Skeletal muscle satellite cell (primary cell): ENCODE measurements around the gene CTNND2.

Experiments
- H3K27me3 ChIP-seq: 2 replicates; pipeline ENCODE4 v1.7.0; 2013; ENCODE audit warnings: low read length; ENCODE audit not compliant: control insufficient read depth, insufficient read depth
- H3K36me3 ChIP-seq: 2 replicates; pipeline ENCODE4 v1.7.0; 2013; ENCODE audit warnings: mild to moderate bottlenecking, control low read depth, low read length; ENCODE audit not compliant: insufficient read depth
- H3K4me1 ChIP-seq: 2 replicates; pipeline ENCODE4 v1.7.0; 2013; ENCODE audit warnings: low read length; ENCODE audit not compliant: control insufficient read depth, insufficient read depth
- H3K4me2 ChIP-seq: 2 replicates; pipeline ENCODE4 v1.7.0; 2013; ENCODE audit warnings: mild to moderate bottlenecking, low read length
- H3K4me3 ChIP-seq: 2 replicates; pipeline ENCODE4 v1.7.0; 2013; ENCODE audit warnings: low read length
- H3K9ac ChIP-seq: 2 replicates; pipeline ENCODE4 v1.7.0; 2013; ENCODE audit warnings: mild to moderate bottlenecking, low read depth, low read length, moderate library complexity
- H3K9me3 ChIP-seq: replicated peaks from 2 replicates; pipeline ENCODE4 v1.7.0; 2013; ENCODE audit warnings: mild to moderate bottlenecking, control low read depth, low read length

CTNND2 gene

DNA sequence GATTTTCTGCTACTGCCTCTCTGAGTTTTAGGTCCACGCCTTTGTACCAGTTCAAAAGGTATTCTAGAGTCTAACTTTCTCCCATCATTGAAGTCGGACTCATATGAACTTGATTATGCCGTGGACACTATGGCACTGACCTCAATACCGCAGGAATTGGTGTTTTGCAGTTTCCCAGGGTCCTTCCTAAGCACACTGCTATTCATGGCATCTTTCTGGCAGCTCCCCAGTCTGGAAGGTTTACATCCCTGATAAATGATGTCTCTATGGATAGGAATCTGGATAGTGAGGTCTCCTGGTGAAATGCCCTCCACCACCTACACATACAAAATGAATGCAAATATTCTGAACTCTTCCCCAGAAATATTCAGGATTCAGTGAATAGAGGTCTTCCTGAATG, 422.2 kb downstream of the CTNND2 start:
- no peaks in the 10 kb centered on the region for H3K4me1 ChIP-seq
- H3K4me3 ChIP-seq = no peak overlapping the region
- H3K36me3 ChIP-seq = no peaks in the 10 kb centered on the region
- H3K9ac ChIP-seq = no peak overlapping the region
- H3K4me2 ChIP-seq = no peak overlapping the region
- H3K27me3 ChIP-seq = no peaks in the 10 kb centered on the region
- H3K9me3 ChIP-seq = no peaks in the 10 kb centered on the region

DNA sequence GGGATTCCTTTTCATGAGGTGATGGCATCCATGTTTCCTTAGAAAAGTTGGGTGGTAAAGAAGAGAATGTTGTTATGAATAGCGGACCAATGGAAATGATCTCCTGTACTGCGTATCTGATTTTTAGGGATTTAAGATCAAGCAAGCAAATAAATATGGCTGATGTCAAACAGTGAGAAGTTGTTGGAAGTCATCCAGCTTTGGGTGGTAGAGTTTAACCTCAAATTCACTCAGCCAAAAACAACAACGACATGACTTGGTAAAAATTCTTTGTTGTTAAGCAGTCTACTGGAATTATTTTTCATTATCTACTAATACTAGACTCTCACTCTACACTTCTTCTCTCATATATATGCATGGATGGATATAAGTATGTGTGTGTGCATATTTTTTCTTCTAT, 426.5 kb downstream of the CTNND2 start:
- Histone ChIP-seq H3K9ac (no peak overlapping the region), H3K4me1 (no peaks in the 10 kb centered on the region), H3K36me3 (no peaks in the 10 kb centered on the region), H3K9me3 (no peaks in the 10 kb centered on the region), H3K4me2 (no peak overlapping the region), H3K4me3 (no peak overlapping the region), H3K27me3 (no peaks in the 10 kb centered on the region)

DNA sequence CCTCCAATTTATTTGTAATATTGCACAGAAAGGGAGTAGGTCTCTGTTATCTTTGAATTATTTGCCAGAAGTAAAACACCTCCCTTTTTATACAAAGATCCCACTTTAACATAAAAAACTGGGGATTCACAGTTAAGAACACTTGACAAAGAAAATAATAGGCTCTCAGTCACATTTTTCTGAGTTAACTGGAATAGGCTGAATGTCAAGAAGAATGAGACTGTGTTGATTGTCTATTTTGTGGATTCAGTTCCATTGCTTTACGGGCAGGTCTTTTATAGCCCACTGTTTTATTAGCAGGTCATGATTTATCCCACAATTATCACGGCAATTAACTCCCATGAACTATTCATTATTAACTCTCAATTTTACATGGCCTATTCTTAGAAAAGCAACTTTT, 427.4 kb downstream of the CTNND2 start:
- Histone ChIP-seq H3K4me3 (no peak overlapping the region), H3K9ac (no peak overlapping the region), H3K4me2 (no peak overlapping the region), H3K36me3 (no peaks in the 10 kb centered on the region), H3K4me1 (no peaks in the 10 kb centered on the region), H3K27me3 (no peaks in the 10 kb centered on the region), H3K9me3 (no peaks in the 10 kb centered on the region)

DNA sequence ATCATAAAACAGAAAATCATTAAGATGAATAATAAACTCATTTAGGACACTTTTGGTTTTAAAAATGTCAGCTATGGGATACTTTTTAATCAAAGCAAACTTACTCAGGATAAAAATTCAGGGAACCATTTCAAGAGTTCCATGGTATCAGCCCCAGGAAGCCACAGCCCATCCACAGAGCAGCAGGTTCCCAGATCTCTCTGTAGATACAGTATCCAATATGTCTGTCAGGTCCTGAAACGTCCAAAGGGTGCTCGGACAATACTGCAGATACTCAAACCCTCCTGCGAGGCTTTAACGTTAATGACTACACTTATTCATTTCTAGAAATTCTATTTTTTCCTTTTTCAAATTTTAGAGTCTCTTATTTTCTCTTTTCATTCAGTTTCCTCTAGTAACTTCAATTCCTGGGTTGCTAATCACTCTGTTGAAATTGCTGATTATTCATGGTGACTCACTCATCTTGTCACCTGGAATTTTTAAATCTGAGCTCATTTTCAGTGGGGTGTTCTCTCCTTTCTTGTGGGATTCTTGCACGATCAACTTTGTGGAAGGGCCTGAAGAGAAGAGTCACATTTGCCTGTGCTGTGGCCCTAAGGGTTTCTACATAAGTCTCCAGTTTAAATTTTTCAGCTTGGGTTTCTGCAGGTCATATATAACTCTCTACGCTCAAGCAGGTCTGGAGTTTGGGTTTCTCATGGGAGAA, 435.8 kb downstream of the CTNND2 start:
- Histone ChIP-seq H3K9ac (no peak overlapping the region), H3K4me2 (no peak overlapping the region), H3K4me1 (no peaks in the 10 kb centered on the region), H3K27me3 (no peaks in the 10 kb centered on the region), H3K36me3 (no peaks in the 10 kb centered on the region), H3K4me3 (no peak overlapping the region), H3K9me3 (no peaks in the 10 kb centered on the region)

DNA sequence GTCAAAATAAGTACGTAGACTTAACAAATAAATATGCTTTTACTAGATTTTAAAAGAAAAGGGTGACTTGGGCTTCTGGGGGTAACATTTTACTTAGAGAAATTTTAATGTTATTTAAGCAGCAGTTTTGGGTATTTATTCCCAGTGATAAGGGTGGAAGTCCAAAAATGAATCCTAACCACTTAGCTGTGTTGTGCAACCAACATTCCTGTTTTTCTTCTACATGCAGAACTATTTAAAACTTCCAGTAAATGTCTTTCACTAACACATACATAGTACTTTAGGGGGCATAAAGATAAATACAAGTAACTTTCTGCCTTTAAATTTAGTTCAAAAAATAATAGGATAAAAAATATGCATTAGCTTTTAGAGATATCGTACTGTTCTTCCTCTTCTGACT, 436.7 kb downstream of the CTNND2 start:
- H3K9ac ChIP-seq = no peak overlapping the region
- no peaks in the 10 kb centered on the region for H3K27me3 ChIP-seq
- no peak overlapping the region for H3K4me2 ChIP-seq
- no peaks in the 10 kb centered on the region for H3K4me1 ChIP-seq
- no peak overlapping the region for H3K4me3 ChIP-seq
- H3K36me3 ChIP-seq = no peaks in the 10 kb centered on the region
- no peaks in the 10 kb centered on the region for H3K9me3 ChIP-seq

DNA sequence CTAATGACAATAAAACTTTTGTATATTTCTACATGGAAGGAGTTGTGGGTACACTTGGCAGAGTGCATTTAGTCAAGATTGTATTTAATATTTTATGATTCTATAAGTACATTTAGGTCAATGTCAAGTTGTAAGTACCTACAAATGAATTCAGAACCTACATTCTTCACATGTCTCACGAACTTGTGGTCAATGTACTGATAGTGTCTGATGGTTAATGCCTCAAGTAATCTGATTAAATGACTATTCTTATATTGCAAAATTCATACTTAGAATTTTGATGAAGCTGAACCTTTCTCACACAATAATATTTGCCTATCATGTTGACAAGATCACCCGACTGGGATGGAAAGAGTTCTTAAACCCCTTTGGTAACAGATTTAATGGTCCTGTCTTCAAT, 444.5 kb downstream of the CTNND2 start:
- H3K4me1 ChIP-seq = no peaks in the 10 kb centered on the region
- no peaks in the 10 kb centered on the region for H3K27me3 ChIP-seq
- no peaks in the 10 kb centered on the region for H3K36me3 ChIP-seq
- no peak overlapping the region for H3K9ac ChIP-seq
- H3K4me3 ChIP-seq = no peak overlapping the region
- no peak overlapping the region for H3K4me2 ChIP-seq
- no peaks in the 10 kb centered on the region for H3K9me3 ChIP-seq

DNA sequence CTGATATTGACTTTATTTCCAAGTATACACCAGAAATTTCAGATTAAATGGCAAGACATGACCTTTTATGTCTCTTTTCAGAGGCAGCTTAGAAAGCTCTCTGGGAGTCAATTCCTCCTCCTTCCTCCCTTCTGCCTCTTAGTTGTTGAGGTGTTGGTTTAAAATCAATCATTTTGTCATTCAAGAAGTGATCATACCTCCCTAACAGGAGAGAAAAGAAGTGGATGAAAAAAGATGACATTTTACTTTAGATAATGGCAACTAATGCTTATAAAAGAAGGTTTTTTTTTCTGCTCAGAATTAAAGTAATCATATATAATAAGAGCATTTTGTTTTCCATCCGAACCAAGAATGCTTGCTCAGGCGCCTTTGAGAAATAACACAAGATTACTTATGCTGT, 448.7 kb downstream of the CTNND2 start:
- H3K9ac ChIP-seq = no peak overlapping the region
- no peak overlapping the region for H3K4me2 ChIP-seq
- no peak overlapping the region for H3K4me3 ChIP-seq
- no peaks in the 10 kb centered on the region for H3K27me3 ChIP-seq
- H3K9me3 ChIP-seq = no peaks in the 10 kb centered on the region
- no peaks in the 10 kb centered on the region for H3K36me3 ChIP-seq
- no peaks in the 10 kb centered on the region for H3K4me1 ChIP-seq

DNA sequence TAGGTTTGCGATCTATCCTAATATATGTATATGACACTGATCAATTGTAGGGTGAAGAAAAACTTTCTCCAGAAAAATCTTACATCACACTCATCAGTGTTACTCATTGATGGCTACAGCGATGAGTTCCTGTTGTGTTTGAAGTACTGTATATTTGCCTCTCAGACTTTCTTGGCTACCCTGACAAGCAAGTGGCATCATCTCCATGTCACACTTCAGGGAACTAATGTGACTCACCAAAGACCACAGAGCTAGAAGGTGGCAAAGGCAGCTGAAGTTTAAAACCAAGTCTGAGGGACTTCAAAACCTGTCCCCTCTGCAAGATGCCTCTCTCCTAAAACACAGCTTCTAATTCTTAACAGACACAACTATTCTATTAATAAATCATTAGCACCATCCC, 451.4 kb downstream of the CTNND2 start:
- no peak overlapping the region for H3K4me2 ChIP-seq
- H3K9me3 ChIP-seq = no peaks in the 10 kb centered on the region
- no peaks in the 10 kb centered on the region for H3K4me1 ChIP-seq
- H3K36me3 ChIP-seq = no peaks in the 10 kb centered on the region
- H3K4me3 ChIP-seq = no peak overlapping the region
- no peaks in the 10 kb centered on the region for H3K27me3 ChIP-seq
- H3K9ac ChIP-seq = no peak overlapping the region

DNA sequence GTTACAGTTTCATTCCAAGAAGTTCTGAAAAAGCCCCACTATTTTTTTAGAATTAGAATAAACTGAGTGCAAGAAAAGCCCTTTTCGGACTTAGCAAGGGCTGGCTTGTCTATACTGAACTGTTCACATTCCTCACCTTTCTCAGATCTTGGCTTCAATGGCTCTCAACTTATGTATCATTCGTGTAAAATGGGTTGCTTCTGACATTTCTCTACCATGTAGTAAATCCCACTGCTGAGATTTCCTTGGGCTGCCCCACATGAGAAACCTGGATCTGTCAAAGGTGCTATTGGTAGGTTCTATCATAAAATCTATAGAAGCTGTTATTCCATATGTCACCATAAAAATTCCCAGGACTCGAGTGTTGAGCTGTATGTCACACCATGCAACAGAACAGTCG, 454.3 kb downstream of the CTNND2 start:
- Histone ChIP-seq H3K27me3 (no peaks in the 10 kb centered on the region), H3K9me3 (no peaks in the 10 kb centered on the region), H3K36me3 (no peaks in the 10 kb centered on the region), H3K4me2 (no peak overlapping the region), H3K4me1 (no peaks in the 10 kb centered on the region), H3K9ac (no peak overlapping the region), H3K4me3 (no peak overlapping the region)

DNA sequence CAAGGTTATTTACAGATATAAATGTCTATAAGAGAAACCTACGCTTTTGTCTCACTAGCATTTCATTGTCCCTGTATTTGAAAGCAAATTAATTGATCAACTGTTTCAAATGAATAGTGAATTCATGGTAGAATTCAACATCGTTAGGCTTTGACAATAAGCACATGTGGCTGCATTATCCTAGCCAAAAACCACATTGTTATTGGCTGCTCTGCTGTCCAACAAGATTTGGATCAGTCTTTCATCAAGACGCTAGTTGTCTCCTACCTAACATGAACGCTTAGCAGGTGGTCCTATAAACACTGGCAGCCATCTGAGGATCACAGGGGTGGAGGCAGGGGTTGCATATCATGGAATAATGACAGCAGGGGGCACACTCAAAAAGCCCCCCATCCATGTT, 455.0 kb downstream of the CTNND2 start:
- no peaks in the 10 kb centered on the region for H3K36me3 ChIP-seq
- no peaks in the 10 kb centered on the region for H3K4me1 ChIP-seq
- no peak overlapping the region for H3K9ac ChIP-seq
- no peaks in the 10 kb centered on the region for H3K9me3 ChIP-seq
- no peak overlapping the region for H3K4me2 ChIP-seq
- H3K27me3 ChIP-seq = no peaks in the 10 kb centered on the region
- no peak overlapping the region for H3K4me3 ChIP-seq

DNA sequence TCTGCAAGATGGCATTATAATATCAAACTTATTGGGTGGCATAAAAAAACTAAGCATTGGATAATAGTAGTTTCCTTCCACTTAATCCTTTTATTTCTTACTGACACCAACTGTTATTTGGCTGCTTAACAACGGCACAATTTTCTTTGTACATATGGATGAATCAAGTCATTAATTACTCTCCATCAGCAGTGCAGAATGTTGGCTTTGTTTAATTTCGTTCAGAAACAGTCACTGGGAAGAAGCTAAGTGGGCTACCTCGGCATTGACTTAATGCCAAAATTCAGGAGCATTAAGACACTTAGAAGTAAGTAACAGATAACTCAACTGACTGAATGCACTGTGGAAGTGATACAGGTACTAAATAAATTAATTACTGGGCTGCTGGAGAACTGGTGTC, 460.4 kb downstream of the CTNND2 start:
- no peak overlapping the region for H3K9ac ChIP-seq
- H3K4me3 ChIP-seq = no peak overlapping the region
- no peaks in the 10 kb centered on the region for H3K27me3 ChIP-seq
- H3K36me3 ChIP-seq = no peaks in the 10 kb centered on the region
- H3K4me2 ChIP-seq = no peak overlapping the region
- no peaks in the 10 kb centered on the region for H3K9me3 ChIP-seq
- no peaks in the 10 kb centered on the region for H3K4me1 ChIP-seq

DNA sequence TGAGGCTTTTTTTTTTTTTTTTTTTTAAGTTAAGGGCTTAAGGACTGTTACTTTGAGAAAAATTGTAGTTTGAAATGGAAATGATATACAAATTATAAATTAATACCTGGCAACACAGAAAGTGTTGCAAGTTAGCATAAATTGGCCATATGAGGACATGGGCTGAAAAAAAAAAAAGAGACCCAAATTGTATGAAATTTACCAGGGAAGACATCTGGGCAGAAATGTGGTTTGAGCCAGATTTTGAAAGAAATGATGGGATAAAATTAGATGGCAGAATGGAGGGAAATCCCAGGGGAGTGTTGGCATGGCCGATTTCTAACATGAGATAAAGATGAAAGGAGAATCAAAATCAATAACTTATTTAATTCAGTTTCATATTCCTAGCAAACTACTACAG, 472.1 kb downstream of the CTNND2 start:
- Histone ChIP-seq H3K27me3 (no peaks in the 10 kb centered on the region), H3K9me3 (no peaks in the 10 kb centered on the region), H3K9ac (no peak overlapping the region), H3K36me3 (no peaks in the 10 kb centered on the region), H3K4me1 (no peaks in the 10 kb centered on the region), H3K4me3 (no peak overlapping the region), H3K4me2 (no peak overlapping the region)
